NB4 (cell line): Measurements from ENCODE around the gene H2AZ1.
A peak's percentile ranks its signal among the peaks of the same experiment; 100 is the strongest.

ENCODE experiments used
- DNase-seq: peaks from one replicate; pipeline ENCODE4 v3.0.0; 2010; ENCODE audit warnings: low read depth
- H3K4me3 ChIP-seq: one replicate; pipeline ENCODE4 v1.5.1; 2011; ENCODE audit warnings: mild to moderate bottlenecking, low read depth, low read length, moderate library complexity
- MYC ChIP-seq: IDR thresholded peaks from 2 replicates; pipeline ENCODE4 v1.6.1; 2011; ENCODE audit warnings: low read depth, low read length
- POLR2A ChIP-seq: IDR thresholded peaks from 2 replicates; pipeline ENCODE4 v1.6.1; 2011; ENCODE audit warnings: mild to moderate bottlenecking; ENCODE audit not compliant: insufficient read length; ENCODE audit errors: extremely low read depth
- TF ChIP-seq, protein P1 (sequence below): IDR thresholded peaks from 2 replicates; pipeline ENCODE4 v1.6.1; 2011; ENCODE audit warnings: low read depth, low read length
- TF ChIP-seq, protein P2 (sequence below): IDR thresholded peaks from one replicate; pipeline ENCODE4 v1.5.1; 2012; ENCODE audit warnings: low read depth, low read length

The H2AZ1 gene

DNA sequence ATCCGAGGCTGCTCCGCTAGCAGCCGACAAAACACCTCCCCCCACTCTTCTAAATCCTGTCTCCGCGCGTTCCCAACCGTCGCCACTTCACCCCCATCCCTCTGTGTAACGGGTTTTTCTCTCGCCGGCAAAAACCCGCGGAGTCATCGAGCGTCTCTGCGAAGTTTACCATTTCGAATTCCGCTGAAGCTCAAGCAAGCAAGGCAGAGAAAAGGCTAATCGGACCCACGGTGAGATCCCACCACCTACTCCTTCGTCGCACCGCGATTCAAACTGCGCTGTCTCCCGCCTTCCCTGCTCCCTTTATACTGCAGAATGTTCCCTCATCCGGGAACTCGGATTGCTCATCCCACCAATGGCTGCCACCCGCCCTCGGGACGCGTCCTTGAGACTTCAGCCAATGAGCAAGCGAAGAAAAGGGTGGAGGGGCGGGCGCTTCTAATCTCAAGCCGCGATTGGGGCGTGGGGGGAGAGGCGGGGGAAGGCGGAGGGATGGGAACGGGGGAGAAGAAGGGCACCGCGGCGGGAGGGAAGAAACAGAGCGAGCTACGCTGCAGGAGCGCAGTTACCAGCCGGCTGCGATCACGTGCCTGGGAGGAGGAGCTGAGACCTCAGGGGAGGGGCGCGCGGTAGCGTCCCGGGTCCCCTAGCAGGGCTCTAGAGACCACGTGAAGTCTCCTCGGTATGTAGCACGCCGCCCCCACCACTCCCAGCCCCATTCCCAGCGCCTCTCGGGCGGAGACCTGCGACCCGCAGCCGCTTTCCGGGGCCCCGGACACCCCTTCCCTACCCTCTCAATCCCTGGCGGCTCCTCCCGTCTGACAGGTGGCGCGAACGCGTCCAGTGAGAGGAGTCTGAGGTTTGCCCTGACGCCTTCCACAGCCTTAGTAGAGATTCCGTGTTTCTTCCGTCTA is at the start of gene H2AZ1:
H2AZ1 (minus strand) TSS at position 277 of the 914 bp plus-strand sequence; CDS start at position 172, 105 bp downstream.
- H3K4me3 ChIP-seq: peak within 1 kb of the TSS; percentile 91
- DNase-seq: peak; percentile 98
- TF ChIP-seq, protein P1, sequence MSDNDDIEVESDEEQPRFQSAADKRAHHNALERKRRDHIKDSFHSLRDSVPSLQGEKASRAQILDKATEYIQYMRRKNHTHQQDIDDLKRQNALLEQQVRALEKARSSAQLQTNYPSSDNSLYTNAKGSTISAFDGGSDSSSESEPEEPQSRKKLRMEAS: peak; percentile 94
- TF ChIP-seq POLR2A: peak; percentile 97
- TF ChIP-seq MYC: peak; percentile 83
- TF ChIP-seq, protein P2, sequence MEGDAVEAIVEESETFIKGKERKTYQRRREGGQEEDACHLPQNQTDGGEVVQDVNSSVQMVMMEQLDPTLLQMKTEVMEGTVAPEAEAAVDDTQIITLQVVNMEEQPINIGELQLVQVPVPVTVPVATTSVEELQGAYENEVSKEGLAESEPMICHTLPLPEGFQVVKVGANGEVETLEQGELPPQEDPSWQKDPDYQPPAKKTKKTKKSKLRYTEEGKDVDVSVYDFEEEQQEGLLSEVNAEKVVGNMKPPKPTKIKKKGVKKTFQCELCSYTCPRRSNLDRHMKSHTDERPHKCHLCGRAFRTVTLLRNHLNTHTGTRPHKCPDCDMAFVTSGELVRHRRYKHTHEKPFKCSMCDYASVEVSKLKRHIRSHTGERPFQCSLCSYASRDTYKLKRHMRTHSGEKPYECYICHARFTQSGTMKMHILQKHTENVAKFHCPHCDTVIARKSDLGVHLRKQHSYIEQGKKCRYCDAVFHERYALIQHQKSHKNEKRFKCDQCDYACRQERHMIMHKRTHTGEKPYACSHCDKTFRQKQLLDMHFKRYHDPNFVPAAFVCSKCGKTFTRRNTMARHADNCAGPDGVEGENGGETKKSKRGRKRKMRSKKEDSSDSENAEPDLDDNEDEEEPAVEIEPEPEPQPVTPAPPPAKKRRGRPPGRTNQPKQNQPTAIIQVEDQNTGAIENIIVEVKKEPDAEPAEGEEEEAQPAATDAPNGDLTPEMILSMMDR: no peak

DNA sequence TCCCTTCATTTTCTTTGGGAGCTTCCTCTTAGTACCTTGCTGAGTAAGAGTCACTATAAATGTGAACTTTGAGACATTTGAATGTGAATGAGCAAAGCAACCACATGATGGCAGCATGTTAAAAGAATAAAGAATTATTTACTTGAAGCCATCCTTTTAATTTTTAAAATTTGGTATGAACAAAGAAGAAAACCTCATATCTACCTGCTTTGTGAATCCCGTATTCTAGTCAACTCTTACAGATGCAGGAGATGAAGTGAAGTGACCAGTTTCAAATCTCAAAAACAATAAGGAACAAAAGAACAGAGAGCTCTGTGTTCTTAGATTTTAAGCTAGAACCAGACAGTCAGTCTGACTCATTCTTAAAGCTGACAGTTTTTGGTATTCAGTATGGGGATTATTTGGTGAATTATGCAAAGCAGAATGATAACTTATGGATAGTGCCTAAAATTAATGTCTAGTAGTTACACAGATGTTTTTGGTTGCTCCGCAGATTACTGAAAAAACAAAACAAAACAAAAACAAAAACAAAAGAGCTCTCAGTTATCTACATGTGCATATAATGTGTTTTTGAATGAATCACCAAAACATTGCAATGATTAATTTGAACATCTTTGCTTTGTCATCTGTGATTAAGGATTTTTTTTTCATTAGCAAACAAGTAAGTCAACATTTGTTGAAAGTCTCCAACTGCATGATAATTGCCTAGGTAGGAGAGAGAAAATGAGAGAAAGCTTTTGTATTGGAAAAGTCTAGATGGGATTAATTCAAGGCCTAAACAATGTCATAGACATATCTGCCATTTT is 48.2 kb upstream of the H2AZ1 start:
- no peak overlapping the region for H3K4me3 ChIP-seq
- peak; percentile 12 for DNase-seq
- TF ChIP-seq, protein P2: no peak
- TF ChIP-seq MYC (no peak), POLR2A (no peak)
- TF ChIP-seq, protein P1: no peak

DNA sequence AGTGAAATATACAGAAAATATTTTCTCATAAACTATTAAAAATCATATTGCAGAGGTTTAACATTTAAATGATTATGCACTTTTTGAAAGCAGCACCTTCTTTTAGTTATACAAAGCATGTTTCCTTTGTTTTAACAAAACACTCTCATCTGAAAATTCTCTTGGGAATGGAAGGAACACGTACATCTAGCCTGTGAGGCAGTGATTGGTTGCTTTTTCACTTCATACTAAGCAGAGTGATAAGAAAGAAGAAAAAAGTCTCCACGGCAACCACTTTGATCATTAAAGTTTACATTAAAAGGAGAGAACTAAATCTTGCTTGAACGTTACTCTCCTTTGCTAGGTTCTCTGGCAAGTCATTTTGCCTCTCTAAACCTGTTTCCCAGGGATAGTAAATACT is 41.7 kb upstream of the H2AZ1 start:
- no peak overlapping the region for H3K4me3 ChIP-seq
- no peak for TF ChIP-seq MYC
- TF ChIP-seq POLR2A: no peak
- TF ChIP-seq, protein P1: no peak
- TF ChIP-seq, protein P2: no peak
- no peak for DNase-seq

DNA sequence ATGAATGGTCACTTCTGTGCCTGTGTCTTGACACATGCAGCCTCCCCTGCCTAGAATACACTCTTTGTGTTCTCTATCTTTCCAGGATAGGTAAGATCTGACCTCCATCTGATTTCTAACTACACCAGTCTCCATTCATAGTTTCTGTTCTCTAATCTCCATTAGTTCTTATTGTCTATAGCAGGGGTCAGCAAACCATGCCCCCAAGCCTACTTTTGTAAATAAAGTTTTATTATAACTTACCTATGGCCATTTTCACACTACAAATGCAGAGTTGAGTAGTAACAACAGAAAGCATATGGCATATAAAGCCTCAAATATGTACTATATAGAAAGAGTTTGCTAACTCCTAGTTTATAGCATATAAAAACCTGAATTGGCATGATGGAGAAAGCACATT is 37.6 kb upstream of the H2AZ1 start:
- no peak overlapping the region for H3K4me3 ChIP-seq
- no peak for DNase-seq
- TF ChIP-seq MYC: no peak
- TF ChIP-seq, protein P2: no peak
- TF ChIP-seq, protein P1: no peak
- no peak for TF ChIP-seq POLR2A

DNA sequence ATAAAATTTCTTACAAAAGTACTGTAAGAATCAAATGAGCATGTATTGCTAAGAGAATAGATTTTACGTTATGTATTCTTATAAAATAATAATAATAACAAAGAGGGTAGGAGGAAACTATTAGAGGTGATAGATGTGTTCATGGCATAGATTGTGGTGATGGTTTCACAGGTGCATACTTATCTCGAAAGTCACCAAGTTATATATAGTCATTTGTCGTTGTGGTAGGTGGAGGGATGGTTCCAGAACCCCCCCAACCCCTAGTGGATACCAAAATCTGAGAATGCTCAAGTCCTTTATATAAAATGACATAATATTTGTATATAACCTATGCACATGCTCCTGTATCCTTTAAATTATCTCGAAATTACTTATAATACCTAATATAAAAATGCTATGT is 36.7 kb upstream of the H2AZ1 start:
- TF ChIP-seq POLR2A (no peak), MYC (no peak)
- TF ChIP-seq, protein P2: no peak
- TF ChIP-seq, protein P1: no peak
- H3K4me3 ChIP-seq: no peak overlapping the region
- no peak for DNase-seq
